ENCODE results near the gene KRTAP10-12.

GRCh38 chr21:44687671-44688070 lies 9.3 kb upstream of the KRTAP10-12 start:
- TF ChIP-seq CTCF (conservative IDR thresholded peaks at IDR 0.05 in 1 of 2, IDR thresholded peaks at IDR 0.05 in 1 of 2; ENCODE audit: extremely low read depth in 1 of 2, insufficient read depth in 1 of 2, low read depth in 1 of 2, low read length in 2 of 2), result no peak
- TF ChIP-seq EZH2 (IDR thresholded peaks at IDR 0.05; ENCODE audit: borderline replicate concordance, low read length), result no peak

All from mammary epithelial cell (primary cell).